Hepatocyte (in vitro differentiated cells): Measurements from ENCODE around the gene ADPRH. TPM values are rescaled to one million over a fixed set of nuclear protein-coding genes. Genes with fewer than 3 reads are reported as not detected.

Experiments used
- DNase-seq: peaks from one replicate; pipeline ENCODE4 v3.0.0-alpha.2; 2016; ENCODE audit warnings: low spot score
- H2AFZ ChIP-seq: fragments of 200-600 bp; sonication (generic); 2 replicates; pipeline ENCODE4 v1.6.0; 2016; ENCODE audit warnings: antibody characterized with exemption, mild to moderate bottlenecking
- H3K27ac ChIP-seq: fragments of 200-600 bp; sonication (generic); 2 replicates; pipeline ENCODE4 v1.5.1; 2016; ENCODE audit warnings: mild to moderate bottlenecking
- H3K27me3 ChIP-seq: fragments of 200-600 bp; sonication (generic); 2 replicates; pipeline ENCODE4 v1.6.1; 2016
- H3K36me3 ChIP-seq: fragments of 200-600 bp; sonication (generic); replicated peaks from 2 replicates; pipeline ENCODE4 v1.5.1; 2016; ENCODE audit warnings: low read depth; ENCODE audit not compliant: insufficient read depth
- H3K4me1 ChIP-seq: fragments of 200-600 bp; sonication (generic); 2 replicates; pipeline ENCODE4 v1.5.1; 2016; ENCODE audit warnings: mild to moderate bottlenecking, moderate library complexity; ENCODE audit not compliant: insufficient read depth
- H3K4me2 ChIP-seq: fragments of 200-600 bp; sonication (generic); 2 replicates; pipeline ENCODE4 v1.6.0; 2016
- H3K4me3 ChIP-seq: fragments of 200-600 bp; sonication (generic); 2 replicates; pipeline ENCODE4 v1.5.1; 2016; ENCODE audit warnings: mild to moderate bottlenecking
- H3K79me2 ChIP-seq: fragments of 200-600 bp; sonication (generic); 2 replicates; pipeline ENCODE4 v1.6.0; 2017; ENCODE audit warnings: mild to moderate bottlenecking
- H3K9me2 ChIP-seq: fragments of 200-600 bp; sonication (generic); replicated peaks from 2 replicates; pipeline ENCODE4 v1.6.0; 2017; ENCODE audit warnings: mild to moderate bottlenecking; ENCODE audit not compliant: insufficient read depth
- H3K9me3 ChIP-seq: fragments of 200-600 bp; sonication (generic); 2 replicates; pipeline ENCODE4 v1.5.1; 2016; ENCODE audit warnings: low read depth, mild to moderate bottlenecking
- H4K20me1 ChIP-seq: fragments of 200-600 bp; sonication (generic); 2 replicates; pipeline ENCODE4 v1.6.0; 2016; ENCODE audit warnings: mild to moderate bottlenecking; ENCODE audit not compliant: insufficient read depth, poor library complexity, severe bottlenecking
- EZH2 ChIP-seq: fragments of 200-600 bp; sonication (generic); IDR thresholded peaks from 2 replicates; pipeline ENCODE4 v1.6.1; 2016; ENCODE audit warnings: antibody characterized with exemption, mild to moderate bottlenecking, borderline replicate concordance
- EZH2phosphoT487 ChIP-seq: fragments of 200-600 bp; sonication (generic); IDR thresholded peaks from one replicate; pipeline ENCODE4 v1.6.1; 2018; ENCODE audit warnings: antibody characterized with exemption, mild to moderate bottlenecking, low read depth, moderate library complexity; ENCODE audit not compliant: unreplicated experiment, severe bottlenecking
- WGBS: methylation state at CpG from one replicate; pipeline ENCODE4 v1.1.6; 2016; ENCODE audit warnings: low lambda C conversion rate; ENCODE audit errors: missing lambda C conversion rate; 5-methylcytosine and 5-hydroxymethylcytosine counted together
- polyA plus RNA-seq: library from polyadenylated mRNA; unstranded; fragments of >200 nt; fragmentation: Nextera tagmentation; extraction: Ambion mirVana; gene quantifications from 2 replicates; pipeline ENCODE4 v1.2.1, GENCODE V29; 2016
- total RNA-seq: library from RNA; depleted of rRNA; stranded (reverse); fragments of >200 nt; gene quantifications from 2 replicates; pipeline ENCODE4 v1.2.3, GENCODE V29; 2014
- TF ChIP-seq, protein P1 (sequence below): fragments of 200-600 bp; sonication (generic); IDR thresholded peaks from 2 replicates; pipeline ENCODE4 v1.5.1; 2016; ENCODE audit warnings: antibody characterized with exemption, mild to moderate bottlenecking; ENCODE audit not compliant: poor library complexity

The ADPRH gene
- total and polyA plus RNA-seq, 2 experiments from 2014 or later: 1.5 to 1.8 TPM

DNA sequence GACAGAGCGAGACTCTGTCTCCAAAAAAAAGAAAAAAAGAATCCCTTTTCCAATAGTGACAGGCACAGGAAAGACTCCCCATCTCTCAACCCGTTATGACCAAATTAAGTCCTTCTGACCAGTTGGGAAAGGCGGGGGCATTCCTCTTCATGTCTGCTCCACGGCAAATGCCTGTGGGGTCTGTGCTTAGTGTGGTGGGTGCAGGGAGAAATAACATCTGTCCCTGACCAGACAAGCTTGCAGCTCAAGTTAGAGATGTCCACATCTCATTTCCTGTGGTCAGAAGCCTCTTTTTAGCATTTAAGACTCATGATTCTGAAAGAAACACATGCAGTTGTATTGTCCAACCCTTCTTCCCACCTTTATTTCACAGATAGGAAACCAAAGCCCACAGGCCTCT is 34.6 kb downstream of the ADPRH start:
- Histone ChIP-seq H4K20me1 (no peaks in the 10 kb centered on the region), H3K27me3 (no peaks in the 10 kb centered on the region), H3K27ac (no peak overlapping the region), H3K4me1 (no peaks in the 10 kb centered on the region), H3K9me2 (no peaks in the 10 kb centered on the region), H2AFZ (no peak overlapping the region), H3K4me2 (no peak overlapping the region), H3K79me2 (no peaks in the 10 kb centered on the region), H3K4me3 (no peak overlapping the region), H3K9me3 (no peaks in the 10 kb centered on the region), H3K36me3 (no peaks in the 10 kb centered on the region)
- DNase-seq: no peak
- 90% methylated on average over 4 of the region's 4 CpGs for WGBS
- no peak for TF ChIP-seq EZH2phosphoT487
- TF ChIP-seq, protein P1, sequence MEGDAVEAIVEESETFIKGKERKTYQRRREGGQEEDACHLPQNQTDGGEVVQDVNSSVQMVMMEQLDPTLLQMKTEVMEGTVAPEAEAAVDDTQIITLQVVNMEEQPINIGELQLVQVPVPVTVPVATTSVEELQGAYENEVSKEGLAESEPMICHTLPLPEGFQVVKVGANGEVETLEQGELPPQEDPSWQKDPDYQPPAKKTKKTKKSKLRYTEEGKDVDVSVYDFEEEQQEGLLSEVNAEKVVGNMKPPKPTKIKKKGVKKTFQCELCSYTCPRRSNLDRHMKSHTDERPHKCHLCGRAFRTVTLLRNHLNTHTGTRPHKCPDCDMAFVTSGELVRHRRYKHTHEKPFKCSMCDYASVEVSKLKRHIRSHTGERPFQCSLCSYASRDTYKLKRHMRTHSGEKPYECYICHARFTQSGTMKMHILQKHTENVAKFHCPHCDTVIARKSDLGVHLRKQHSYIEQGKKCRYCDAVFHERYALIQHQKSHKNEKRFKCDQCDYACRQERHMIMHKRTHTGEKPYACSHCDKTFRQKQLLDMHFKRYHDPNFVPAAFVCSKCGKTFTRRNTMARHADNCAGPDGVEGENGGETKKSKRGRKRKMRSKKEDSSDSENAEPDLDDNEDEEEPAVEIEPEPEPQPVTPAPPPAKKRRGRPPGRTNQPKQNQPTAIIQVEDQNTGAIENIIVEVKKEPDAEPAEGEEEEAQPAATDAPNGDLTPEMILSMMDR: no peak
- TF ChIP-seq EZH2: no peak

GRCh38 chr3:119616056-119616455 is 36.8 kb downstream of the ADPRH start:
- H3K4me1 ChIP-seq: no peaks in the 10 kb centered on the region
- no peaks in the 10 kb centered on the region for H3K27me3 ChIP-seq
- no peak overlapping the region for H3K4me2 ChIP-seq
- TF ChIP-seq, protein P1: no peak
- TF ChIP-seq EZH2: no peak
- no peak for TF ChIP-seq EZH2phosphoT487
- H2AFZ ChIP-seq: no peak overlapping the region
- H3K9me3 ChIP-seq: no peaks in the 10 kb centered on the region
- WGBS: 88% methylated on average over 4 of the region's 4 CpGs
- no peak overlapping the region for H3K4me3 ChIP-seq
- H3K79me2 ChIP-seq: no peaks in the 10 kb centered on the region
- no peaks in the 10 kb centered on the region for H4K20me1 ChIP-seq
- DNase-seq: no peak
- no peaks in the 10 kb centered on the region for H3K36me3 ChIP-seq
- no peaks in the 10 kb centered on the region for H3K9me2 ChIP-seq
- no peak overlapping the region for H3K27ac ChIP-seq

DNA sequence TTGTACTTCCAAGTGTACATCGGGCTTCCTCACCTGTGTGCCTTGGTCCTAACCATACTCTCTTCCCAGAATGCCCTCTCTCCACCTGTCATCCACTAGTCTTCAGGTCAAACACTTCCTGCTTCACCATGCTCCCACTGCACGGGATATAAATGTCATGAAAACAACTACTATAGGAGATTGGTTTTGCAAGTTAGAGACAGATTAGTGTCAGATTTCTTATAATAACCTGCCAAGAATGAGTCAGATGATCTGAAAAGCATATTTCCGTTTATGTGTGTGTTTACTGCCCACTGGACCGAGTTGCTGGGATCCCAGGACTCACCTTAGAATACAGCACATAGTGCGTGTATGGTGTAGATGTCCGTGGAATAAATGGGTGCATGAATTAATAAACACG is 39.8 kb downstream of the ADPRH start:
- no peaks in the 10 kb centered on the region for H3K36me3 ChIP-seq
- H3K27me3 ChIP-seq: no peaks in the 10 kb centered on the region
- H3K9me2 ChIP-seq: no peaks in the 10 kb centered on the region
- no peaks in the 10 kb centered on the region for H3K9me3 ChIP-seq
- H3K79me2 ChIP-seq: no peaks in the 10 kb centered on the region
- no peak overlapping the region for H2AFZ ChIP-seq
- H3K4me1 ChIP-seq: no peaks in the 10 kb centered on the region
- DNase-seq: no peak
- 77% methylated on average over 7 of the region's 7 CpGs for WGBS
- H3K27ac ChIP-seq: no peak overlapping the region
- no peak overlapping the region for H3K4me2 ChIP-seq
- no peaks in the 10 kb centered on the region for H4K20me1 ChIP-seq
- no peak overlapping the region for H3K4me3 ChIP-seq
- no peak for TF ChIP-seq EZH2phosphoT487
- TF ChIP-seq, protein P1: no peak
- no peak for TF ChIP-seq EZH2

- no peaks in the 10 kb centered on the region for H3K27me3 ChIP-seq
- DNase-seq: no peak
Measured at GRCh38 chr3:119620899-119621298, 41.6 kb downstream of the ADPRH start.

More at GRCh38 chr3:119620899-119621298, 41.6 kb downstream of the ADPRH start:
- no peak overlapping the region for H3K4me2 ChIP-seq
- H4K20me1 ChIP-seq: no peaks in the 10 kb centered on the region
- 94% methylated on average over 5 of the region's 5 CpGs for WGBS
- H3K79me2 ChIP-seq: no peaks in the 10 kb centered on the region
- no peak overlapping the region for H2AFZ ChIP-seq
- no peaks in the 10 kb centered on the region for H3K9me3 ChIP-seq
- no peaks in the 10 kb centered on the region for H3K9me2 ChIP-seq
- no peak overlapping the region for H3K4me3 ChIP-seq
- TF ChIP-seq EZH2 (no peak), EZH2phosphoT487 (no peak)
- TF ChIP-seq, protein P1: no peak
- no peaks in the 10 kb centered on the region for H3K36me3 ChIP-seq
- no peak overlapping the region for H3K27ac ChIP-seq
- no peaks in the 10 kb centered on the region for H3K4me1 ChIP-seq
